IPS DF 6.9 (cell line): ENCODE results near the gene BCAS4.

Experiments
- DNase-seq: peaks from one replicate; pipeline ENCODE4 v3.0.0-alpha.2; 2013; ENCODE audit warnings: low read depth, low spot score
- H3K27ac ChIP-seq: one replicate; pipeline ENCODE4 v1.5.1; 2013; ENCODE audit warnings: low read length, control low read depth
- H3K27me3 ChIP-seq: 2 replicates; pipeline ENCODE4 v1.6.1; 2013; ENCODE audit warnings: mild to moderate bottlenecking, low read length; ENCODE audit not compliant: control insufficient read depth, insufficient read depth
- H3K36me3 ChIP-seq: 2 replicates; pipeline ENCODE4 v1.6.1; 2013; ENCODE audit warnings: low read length; ENCODE audit not compliant: control insufficient read depth, insufficient read depth
- H3K4me1 ChIP-seq: 2 replicates; pipeline ENCODE4 v1.6.1; 2013; ENCODE audit warnings: low read length; ENCODE audit not compliant: control insufficient read depth, insufficient read depth
- H3K4me3 ChIP-seq: 2 replicates; pipeline ENCODE4 v1.5.1; 2013; ENCODE audit warnings: mild to moderate bottlenecking, low read length
- H3K9me3 ChIP-seq: 2 replicates; pipeline ENCODE4 v1.6.1; 2013; ENCODE audit warnings: low read length, inconsistent platforms; ENCODE audit not compliant: control insufficient read depth, insufficient read depth
- WGBS: extraction: QIAGEN DNeasy Blood & Tissue Kit; methylation state at CpG from one replicate; pipeline ENCODE4 v1.1.7; 2013; ENCODE audit warnings: mixed read lengths, missing lambda C conversion rate; ENCODE audit not compliant: insufficient read length, insufficient coverage; 5-methylcytosine and 5-hydroxymethylcytosine counted together

BCAS4 gene

DNA sequence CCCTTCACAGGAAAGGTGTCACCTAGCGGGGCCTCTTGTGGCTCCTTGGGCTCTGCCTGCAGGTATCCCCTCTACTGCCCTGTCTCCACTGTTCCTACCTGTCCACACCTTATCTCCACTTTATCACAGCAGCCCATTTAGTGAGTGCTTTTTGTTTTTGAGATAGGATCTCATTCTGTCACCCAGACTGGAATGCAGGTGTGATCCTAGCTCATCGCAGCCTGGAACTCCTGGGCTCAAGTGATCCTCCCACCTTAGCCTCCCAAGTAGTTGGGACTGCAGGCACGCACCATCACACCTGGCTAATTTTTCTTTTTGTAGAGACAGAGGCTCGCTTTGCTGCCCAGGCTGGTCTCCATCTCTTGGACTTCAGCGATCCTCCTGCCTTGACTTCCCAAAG is 48.0 kb downstream of the BCAS4 start:
- no peaks in the 10 kb centered on the region for H3K4me1 ChIP-seq
- no peak overlapping the region for H3K27ac ChIP-seq
- no peaks in the 10 kb centered on the region for H3K9me3 ChIP-seq
- no peaks in the 10 kb centered on the region for H3K36me3 ChIP-seq
- no CpG with 5 or more reads among the region's 5 CpGs for WGBS
- no peaks in the 10 kb centered on the region; the same call in 1 of the 2 replicates for H3K27me3 ChIP-seq
- DNase-seq: no peak
- H3K4me3 ChIP-seq: no peak overlapping the region

DNA sequence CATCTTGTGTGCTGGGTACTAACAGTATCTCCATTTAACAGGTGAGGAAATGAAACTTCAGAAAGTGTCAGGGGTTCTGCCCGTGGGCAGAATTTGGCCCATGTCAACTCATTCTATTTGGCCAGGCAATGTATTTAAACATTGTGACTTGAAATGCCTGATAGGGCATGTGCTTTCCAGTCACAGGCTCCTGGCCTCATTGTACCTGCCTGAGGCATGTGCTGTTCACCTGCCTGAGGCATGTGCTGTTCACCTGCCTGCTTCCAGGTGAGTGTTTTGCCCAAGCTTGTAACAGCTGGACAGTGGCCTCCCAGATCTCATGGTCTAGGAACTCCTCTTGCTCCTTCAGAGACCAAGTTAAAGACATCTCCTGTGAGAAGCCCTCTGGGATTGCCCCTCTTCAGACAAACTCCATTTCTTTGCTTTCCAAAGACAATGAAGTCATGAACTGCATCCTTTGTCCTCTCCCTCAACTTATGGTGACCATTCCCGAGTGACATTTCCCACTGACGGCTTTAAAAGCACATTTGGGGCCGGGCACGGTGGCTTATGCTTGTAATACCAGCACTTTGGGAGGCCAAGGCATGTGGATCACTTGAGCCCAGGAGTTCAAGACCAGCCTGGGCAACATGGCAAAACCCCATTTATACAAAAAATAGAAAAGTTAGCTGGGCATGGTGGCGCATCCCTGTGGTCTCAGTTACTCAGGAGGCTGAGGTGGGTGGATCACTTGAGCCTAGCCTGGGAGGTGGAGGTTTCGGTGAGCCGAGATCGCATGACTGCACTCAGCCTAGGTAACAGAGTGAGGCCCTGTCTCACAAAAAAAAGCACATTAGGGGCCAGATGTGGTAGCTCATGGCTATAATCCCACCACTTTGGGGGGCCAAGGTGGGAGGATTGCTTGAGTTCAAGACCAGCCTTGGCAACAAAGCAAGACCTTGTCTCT is 48.7 kb downstream of the BCAS4 start:
- H3K27me3 ChIP-seq: no peaks in the 10 kb centered on the region
- no peak for DNase-seq
- WGBS: no CpG with 5 or more reads among the region's 9 CpGs
- H3K36me3 ChIP-seq: no peaks in the 10 kb centered on the region
- H3K4me3 ChIP-seq: no peak overlapping the region
- no peak overlapping the region for H3K27ac ChIP-seq
- H3K9me3 ChIP-seq: no peaks in the 10 kb centered on the region
- H3K4me1 ChIP-seq: no peaks in the 10 kb centered on the region; the same call in 1 of the 2 replicates

DNA sequence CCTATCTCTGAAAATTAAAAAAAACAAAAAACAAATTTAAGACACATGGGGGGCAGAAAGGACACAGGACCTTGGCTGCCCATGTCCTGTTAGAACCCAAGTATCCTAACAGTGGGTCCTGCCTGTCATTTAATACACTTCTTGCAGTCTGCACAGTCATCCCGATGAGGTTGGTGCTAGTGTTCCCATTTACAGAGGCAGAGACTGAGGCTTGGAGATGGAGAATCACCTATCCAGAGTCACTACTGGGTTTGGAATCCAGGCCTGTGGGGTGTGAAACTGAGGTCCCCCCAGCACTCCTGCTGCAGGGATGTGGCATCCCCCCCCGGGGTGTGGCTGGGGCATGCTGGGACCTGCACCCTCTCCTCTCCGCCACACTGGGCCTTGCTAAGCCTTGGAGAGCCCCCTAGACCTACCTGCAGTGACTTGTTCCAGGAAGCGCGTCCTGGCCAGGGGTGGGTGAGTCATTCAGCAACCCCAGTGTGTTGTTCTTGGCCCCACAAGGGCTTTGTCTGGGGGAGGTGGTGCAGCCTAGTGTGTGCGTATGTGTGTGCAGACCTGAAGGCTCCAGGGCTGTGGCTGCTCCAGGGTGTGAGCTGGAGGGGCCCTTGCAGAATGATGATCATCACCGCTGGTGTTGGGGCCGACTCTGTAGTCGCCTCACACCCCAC is 49.7 kb downstream of the BCAS4 start:
- H3K4me1 ChIP-seq: no peaks in the 10 kb centered on the region; the same call in 1 of the 2 replicates
- H3K27me3 ChIP-seq: no peaks in the 10 kb centered on the region
- H3K4me3 ChIP-seq: no peak overlapping the region
- DNase-seq: no peak
- no peaks in the 10 kb centered on the region for H3K36me3 ChIP-seq
- H3K9me3 ChIP-seq: no peaks in the 10 kb centered on the region
- H3K27ac ChIP-seq: no peak overlapping the region
- WGBS: no CpG with 5 or more reads among the region's 9 CpGs

DNA sequence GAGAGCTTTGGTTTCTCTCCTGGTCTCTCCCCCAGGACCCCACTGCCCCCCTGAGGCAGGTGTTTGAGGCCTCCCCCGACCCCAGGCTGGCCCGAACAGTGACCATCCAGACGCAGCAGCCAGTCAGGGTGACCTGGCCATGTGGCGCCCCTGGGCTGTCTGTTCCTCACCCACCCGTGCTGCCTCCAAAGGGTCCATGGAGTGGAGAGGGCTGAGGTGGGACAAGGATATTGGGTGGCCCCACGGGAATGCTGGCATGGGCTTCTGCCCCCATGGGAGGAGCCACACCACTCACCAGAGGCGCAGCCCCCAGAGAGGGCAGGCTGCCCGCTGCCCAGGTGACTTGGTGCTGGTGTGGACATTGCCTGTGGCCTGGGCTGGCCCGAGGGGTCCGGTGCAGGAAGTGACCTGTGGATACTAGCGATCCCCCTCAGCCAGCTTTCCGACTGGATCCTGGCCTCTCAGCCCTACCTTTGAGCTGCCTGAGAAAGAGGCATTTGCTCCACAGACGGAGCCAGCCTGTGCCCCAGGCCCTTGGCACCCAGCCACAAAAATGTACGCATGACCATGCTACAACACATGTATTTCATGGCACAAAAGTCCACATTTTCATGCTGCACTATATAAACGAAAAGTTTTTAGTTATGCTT is 50.8 kb downstream of the BCAS4 start:
- Histone ChIP-seq H3K4me3 (no peak overlapping the region), H3K27ac (no peak overlapping the region), H3K27me3 (no peaks in the 10 kb centered on the region), H3K9me3 (no peaks in the 10 kb centered on the region), H3K4me1 (peaks cover 2% of the 10 kb centered on the region; the same call in 1 of the 2 replicates), H3K36me3 (no peaks in the 10 kb centered on the region)
- no CpG with 5 or more reads among the region's 15 CpGs for WGBS
- DNase-seq: no peak

GRCh38 chr20:50848341-50848808 is 53.5 kb downstream of the BCAS4 start:
- H3K27ac ChIP-seq: no peak overlapping the region
- no peak for DNase-seq
- WGBS: no CpG with 5 or more reads among the region's 8 CpGs
- H3K27me3 ChIP-seq: no peaks in the 10 kb centered on the region
- H3K9me3 ChIP-seq: no peaks in the 10 kb centered on the region
- peaks cover 6% of the 10 kb centered on the region for H3K4me1 ChIP-seq
- no peaks in the 10 kb centered on the region for H3K36me3 ChIP-seq
- no peak overlapping the region for H3K4me3 ChIP-seq

- Histone ChIP-seq H3K9me3 (no peaks in the 10 kb centered on the region), H3K36me3 (no peaks in the 10 kb centered on the region), H3K4me1 (peaks cover 6% of the 10 kb centered on the region), H3K4me3 (no peak overlapping the region), H3K27me3 (no peaks in the 10 kb centered on the region), H3K27ac (no peak overlapping the region)
- no CpG with 5 or more reads among the region's 18 CpGs for WGBS
- no peak for DNase-seq
Observed at GRCh38 chr20:50848846-50849673, 54.2 kb downstream of the BCAS4 start.

DNA sequence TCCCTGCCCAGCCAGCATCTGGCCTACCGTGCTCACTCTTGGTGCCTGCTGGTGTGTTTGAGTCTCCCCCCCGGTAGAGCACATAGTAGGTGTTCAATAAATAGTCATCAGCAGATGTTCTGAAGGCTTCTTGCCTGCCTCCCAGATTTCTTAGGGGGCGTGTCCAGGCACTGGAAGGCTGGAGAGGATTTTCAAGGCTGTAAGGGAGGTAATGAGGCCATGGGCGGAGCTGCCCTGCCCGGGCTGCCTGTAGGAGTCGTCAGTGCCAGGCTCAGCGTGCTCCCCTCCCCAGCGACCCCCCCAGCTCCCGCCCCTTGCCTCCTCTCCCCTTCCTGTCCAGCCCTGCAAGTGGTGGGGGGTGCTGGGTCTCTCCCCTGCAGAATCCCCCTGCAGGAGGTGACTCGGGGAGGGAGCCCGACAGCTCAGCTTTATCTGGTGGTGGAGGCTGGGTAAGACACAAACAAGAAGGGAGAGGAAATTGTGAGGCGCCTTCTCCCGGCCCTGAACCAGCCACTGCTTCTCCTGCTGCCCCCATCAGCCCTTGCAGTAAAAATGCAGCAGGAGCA is 55.9 kb downstream of the BCAS4 start:
- WGBS: no CpG with 5 or more reads among the region's 13 CpGs
- Histone ChIP-seq H3K4me1 (peaks cover 6% of the 10 kb centered on the region), H3K9me3 (no peaks in the 10 kb centered on the region), H3K27ac (no peak overlapping the region), H3K27me3 (no peaks in the 10 kb centered on the region), H3K4me3 (no peak overlapping the region), H3K36me3 (no peaks in the 10 kb centered on the region)
- DNase-seq: no peak

DNA sequence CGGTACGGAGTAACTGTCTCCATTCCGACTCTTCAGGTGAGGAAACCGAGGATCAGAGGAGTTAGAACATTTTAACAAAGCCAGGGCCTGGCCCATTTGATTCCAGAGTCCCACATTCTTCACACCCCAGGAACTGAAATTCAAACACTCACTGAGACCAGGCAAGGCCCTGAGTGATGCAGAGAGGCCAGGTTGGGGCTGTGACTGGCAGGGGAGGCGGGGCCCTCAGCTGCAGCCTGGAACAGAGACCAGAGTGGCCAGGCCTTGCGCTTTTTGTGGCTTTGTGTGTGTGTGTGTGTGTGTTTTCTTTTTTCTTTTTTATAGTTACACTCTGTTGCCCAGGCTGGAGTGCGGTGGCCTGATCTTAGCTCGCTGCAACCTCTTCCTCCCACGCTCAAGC is 57.2 kb downstream of the BCAS4 start:
- Histone ChIP-seq H3K27ac (no peak overlapping the region), H3K36me3 (no peaks in the 10 kb centered on the region), H3K4me1 (peaks cover 6% of the 10 kb centered on the region), H3K27me3 (no peaks in the 10 kb centered on the region), H3K9me3 (no peaks in the 10 kb centered on the region), H3K4me3 (no peak overlapping the region)
- WGBS: no CpG with 5 or more reads among the region's 9 CpGs
- no peak for DNase-seq

- whole genome bisulfite sequencing: no CpG with 5 or more reads among the region's 18 CpGs
- Histone ChIP-seq H3K4me3 (no peak overlapping the region), H3K27ac (no peak overlapping the region), H3K9me3 (no peaks in the 10 kb centered on the region), H3K36me3 (no peaks in the 10 kb centered on the region), H3K27me3 (no peaks in the 10 kb centered on the region), H3K4me1 (peaks cover 6% of the 10 kb centered on the region)
- no peak for DNase-seq
Observed at GRCh38 chr20:50854506-50855249, 59.8 kb downstream of the BCAS4 start.
